ENCODE measurements around the gene MED29.

- TF ChIP-seq CTCF (conservative IDR thresholded peaks at IDR 0.05; ENCODE audit: low read depth, low read length), result peak; percentile 90
- TF ChIP-seq EZH2 (IDR thresholded peaks at IDR 0.05; ENCODE audit: borderline replicate concordance, low read depth, low read length, poor library complexity, severe bottlenecking), result no peak
These were observed 21.1 kb downstream of the MED29 start, which contains the start of gene PLEKHG2 for GRCh38 chr19:39412100-39412866.

Data from A673 (cell line).